Activated T-cell treated with anti-CD3 and anti-CD28 coated beads, Interleukin-2, amount 50 U/mL, for 72 hours (primary cell): ENCODE data around the gene LPP. TPM values are rescaled to one million over a fixed set of nuclear protein-coding genes. Genes with fewer than 3 reads are reported as not detected.

ENCODE experiments used
- ATAC-seq, 2 donors: fragments of 150-1000 bp; cut with Tn5 transposase; replicated peaks in 1 of 2; 2 replicates each; pipeline ENCODE4 v1.10.0; 2021; ENCODE audit warnings: moderate library complexity in 2 of 2, mild to moderate bottlenecking in 1 of 2
- DNase-seq, 2 donors: peaks; one replicate each; pipeline ENCODE4 v3.0.0; 2021 to 2022; ENCODE audit warnings: mixed read lengths in 1 of 2
- H3K27ac Mint-ChIP-seq: one replicate; pipeline ENCODE4 v1.8.0; 2022; ENCODE audit warnings: mild to moderate bottlenecking, moderate library complexity, mixed read lengths
- H3K27me3 Mint-ChIP-seq: one replicate; pipeline ENCODE4 v1.8.0; 2022; ENCODE audit warnings: low read depth, mixed read lengths
- H3K36me3 Mint-ChIP-seq, 2 donors: one replicate each; pipeline ENCODE4 v1.8.0; 2022; ENCODE audit warnings: mixed read lengths in 2 of 2, mild to moderate bottlenecking in 1 of 2; ENCODE audit not compliant: insufficient read depth in 2 of 2
- H3K4me1 Mint-ChIP-seq: one replicate; pipeline ENCODE4 v1.8.0; 2022; ENCODE audit warnings: low read depth, mixed read lengths
- H3K4me3 Mint-ChIP-seq, 2 donors: one replicate each; pipeline ENCODE4 v1.8.0; 2022; ENCODE audit warnings: mild to moderate bottlenecking in 2 of 2, mixed read lengths in 2 of 2, moderate library complexity in 2 of 2
- H3K9me3 Mint-ChIP-seq, 2 donors: one replicate each; pipeline ENCODE4 v1.8.0; 2022; ENCODE audit warnings: mixed read lengths in 2 of 2
- total RNA-seq, 2 donors: library from RNA; stranded (reverse); gene quantifications; one replicate each; pipeline ENCODE4 v1.2.3, GENCODE V29; 2022

The LPP gene
- total RNA-seq, 2 donors from 2014 or later, result 50.4 to 67.7 TPM

- H3K27ac Mint-ChIP-seq, result peak overlapping the region; percentile 61
- H3K27me3 Mint-ChIP-seq, result no peaks in the 10 kb centered on the region
- DNase-seq (peak; percentile 38 to 42), ATAC-seq (peak; percentile 72 to 73)
- H3K4me3 Mint-ChIP-seq, result peak overlapping the region; percentile 56 to 63
- H3K4me1 Mint-ChIP-seq, result peaks cover 70% of the 10 kb centered on the region
- peaks cover 2 to 3% of the 10 kb centered on the region in 2 donors for H3K36me3 Mint-ChIP-seq
- no peaks in the 10 kb centered on the region for H3K9me3 Mint-ChIP-seq
Observed at GRCh38 chr3:188165596-188165995, 11.6 kb downstream of the LPP start.

- Mint-ChIP-seq H3K36me3 (peaks cover 0 to 3% of the 10 kb centered on the region in 2 donors), H3K9me3 (no peaks in the 10 kb centered on the region), H3K4me1 (peaks cover 74% of the 10 kb centered on the region), H3K27me3 (no peaks in the 10 kb centered on the region), H3K27ac (peak overlapping the region; percentile 77), H3K4me3 (peak overlapping the region in 1 of 2 donors; percentile 63)
- ATAC-seq (no peak), DNase-seq (no peak)
Observed at GRCh38 chr3:188166441-188166840, 12.5 kb downstream of the LPP start.

- DNase-seq (no peak), ATAC-seq (no peak)
- H3K36me3 Mint-ChIP-seq, result no peaks in the 10 kb centered on the region
- peaks cover 72% of the 10 kb centered on the region for H3K4me1 Mint-ChIP-seq
- H3K9me3 Mint-ChIP-seq, result no peaks in the 10 kb centered on the region
- H3K4me3 Mint-ChIP-seq, result no peak overlapping the region
- H3K27ac Mint-ChIP-seq, result no peak overlapping the region
- H3K27me3 Mint-ChIP-seq, result no peaks in the 10 kb centered on the region
Observed at GRCh38 chr3:188168186-188168585, 14.2 kb downstream of the LPP start.

- no peaks in the 10 kb centered on the region for H3K36me3 Mint-ChIP-seq
- no peak for DNase-seq
- no peak overlapping the region for H3K27ac Mint-ChIP-seq
- no peaks in the 10 kb centered on the region for H3K27me3 Mint-ChIP-seq
- no peak overlapping the region for H3K4me3 Mint-ChIP-seq
- H3K4me1 Mint-ChIP-seq, result peaks cover 67% of the 10 kb centered on the region
- H3K9me3 Mint-ChIP-seq, result no peaks in the 10 kb centered on the region
- no peak for ATAC-seq
Observed at GRCh38 chr3:188168648-188169047, 14.7 kb downstream of the LPP start.

GRCh38 chr3:188169830-188170455, 16.0 kb downstream of the LPP start:
- DNase-seq, result no peak
- peak; percentile 33 to 39 for ATAC-seq
- no peaks in the 10 kb centered on the region for H3K9me3 Mint-ChIP-seq
- peaks cover 0 to 1% of the 10 kb centered on the region in 2 donors for H3K36me3 Mint-ChIP-seq
- peak overlapping the region; percentile 50 for H3K27ac Mint-ChIP-seq
- H3K4me1 Mint-ChIP-seq, result peaks cover 60% of the 10 kb centered on the region
- no peaks in the 10 kb centered on the region for H3K27me3 Mint-ChIP-seq
- H3K4me3 Mint-ChIP-seq, result peak overlapping the region; percentile 25 to 64

GRCh38 chr3:188170461-188171459, 16.8 kb downstream of the LPP start:
- no peaks in the 10 kb centered on the region for H3K27me3 Mint-ChIP-seq
- ATAC-seq, result peak; percentile 92 to 93
- peaks cover 1 to 3% of the 10 kb centered on the region in 2 donors for H3K36me3 Mint-ChIP-seq
- peak overlapping the region; percentile 45 to 64 for H3K4me3 Mint-ChIP-seq
- peak overlapping the region; percentile 50 for H3K27ac Mint-ChIP-seq
- DNase-seq, result peak; percentile 72 to 79
- peaks cover 57% of the 10 kb centered on the region for H3K4me1 Mint-ChIP-seq
- H3K9me3 Mint-ChIP-seq, result no peaks in the 10 kb centered on the region

GRCh38 chr3:188171682-188172467, 17.9 kb downstream of the LPP start:
- H3K4me1 Mint-ChIP-seq, result peaks cover 51% of the 10 kb centered on the region
- peak overlapping the region in 1 of 2 donors; percentile 45 for H3K4me3 Mint-ChIP-seq
- H3K36me3 Mint-ChIP-seq, result peaks cover 3 to 6% of the 10 kb centered on the region in 2 donors
- ATAC-seq (no peak), DNase-seq (no peak)
- peaks cover 0 to 1% of the 10 kb centered on the region in 2 donors for H3K9me3 Mint-ChIP-seq
- H3K27ac Mint-ChIP-seq, result peak overlapping the region; percentile 50
- no peaks in the 10 kb centered on the region for H3K27me3 Mint-ChIP-seq

- Mint-ChIP-seq H3K9me3 (peaks cover 0 to 2% of the 10 kb centered on the region in 2 donors), H3K36me3 (peaks cover 4 to 9% of the 10 kb centered on the region in 2 donors), H3K27ac (no peak overlapping the region), H3K4me1 (peaks cover 62% of the 10 kb centered on the region), H3K27me3 (no peaks in the 10 kb centered on the region), H3K4me3 (no peak overlapping the region)
- DNase-seq, result no peak
- no peak for ATAC-seq
Observed at GRCh38 chr3:188174317-188175044, 20.5 kb downstream of the LPP start.

GRCh38 chr3:188176476-188176875, 22.5 kb downstream of the LPP start:
- Mint-ChIP-seq H3K4me3 (no peak overlapping the region), H3K4me1 (peaks cover 45% of the 10 kb centered on the region), H3K36me3 (peaks cover 4 to 9% of the 10 kb centered on the region in 2 donors), H3K27ac (no peak overlapping the region), H3K9me3 (peaks cover 0 to 2% of the 10 kb centered on the region in 2 donors), H3K27me3 (no peaks in the 10 kb centered on the region)
- no peak for ATAC-seq
- DNase-seq, result no peak

GRCh38 chr3:188176884-188177283, 22.9 kb downstream of the LPP start:
- Mint-ChIP-seq H3K36me3 (peaks cover 4 to 9% of the 10 kb centered on the region in 2 donors), H3K27ac (no peak overlapping the region), H3K27me3 (no peaks in the 10 kb centered on the region), H3K4me3 (no peak overlapping the region), H3K4me1 (peaks cover 41% of the 10 kb centered on the region), H3K9me3 (peaks cover 0 to 2% of the 10 kb centered on the region in 2 donors)
- no peak for DNase-seq
- ATAC-seq, result no peak

- Mint-ChIP-seq H3K27me3 (no peaks in the 10 kb centered on the region), H3K9me3 (peaks cover 0 to 2% of the 10 kb centered on the region in 2 donors), H3K4me1 (peaks cover 39% of the 10 kb centered on the region), H3K4me3 (no peak overlapping the region), H3K27ac (no peak overlapping the region), H3K36me3 (peaks cover 4 to 9% of the 10 kb centered on the region in 2 donors)
- ATAC-seq (no peak), DNase-seq (no peak)
Observed at GRCh38 chr3:188177721-188178120, 23.8 kb downstream of the LPP start.

GRCh38 chr3:188178293-188178936, 24.5 kb downstream of the LPP start:
- Mint-ChIP-seq H3K27me3 (no peaks in the 10 kb centered on the region), H3K27ac (no peak overlapping the region), H3K4me3 (peak overlapping the region in 1 of 2 donors; percentile 7), H3K4me1 (peaks cover 39% of the 10 kb centered on the region), H3K36me3 (peaks cover 4 to 9% of the 10 kb centered on the region in 2 donors), H3K9me3 (peaks cover 0 to 2% of the 10 kb centered on the region in 2 donors)
- DNase-seq (no peak), ATAC-seq (peak in 1 of 2 donors; percentile 36)
